Kidney tubule cell (primary cell): ENCODE results near the gene NAV3.

Experiments
- DNase-seq: peaks from one replicate; pipeline ENCODE4 v3.0.0-alpha.2; 2018; ENCODE audit warnings: low spot score

NAV3 gene

DNA sequence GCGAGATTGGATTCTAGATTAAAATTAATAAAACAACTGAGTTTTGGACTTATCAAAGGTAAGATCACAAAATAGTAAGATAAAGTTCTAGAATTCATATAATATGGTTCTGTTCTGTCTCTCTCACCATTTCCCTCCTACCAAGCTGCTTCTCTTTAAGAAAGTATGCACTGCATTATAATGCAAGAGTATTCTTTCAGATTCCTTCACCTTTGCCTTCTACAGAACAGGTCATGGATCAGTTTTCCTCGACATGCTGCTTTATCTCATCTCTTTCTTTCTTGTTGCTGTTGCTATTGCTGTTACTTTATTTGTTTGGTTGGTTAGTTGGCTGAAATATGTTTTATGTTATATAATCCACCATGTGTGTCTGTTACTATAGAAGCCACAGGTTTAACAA, 357.0 kb downstream of the NAV3 start:
- DNase-seq: no peak

DNA sequence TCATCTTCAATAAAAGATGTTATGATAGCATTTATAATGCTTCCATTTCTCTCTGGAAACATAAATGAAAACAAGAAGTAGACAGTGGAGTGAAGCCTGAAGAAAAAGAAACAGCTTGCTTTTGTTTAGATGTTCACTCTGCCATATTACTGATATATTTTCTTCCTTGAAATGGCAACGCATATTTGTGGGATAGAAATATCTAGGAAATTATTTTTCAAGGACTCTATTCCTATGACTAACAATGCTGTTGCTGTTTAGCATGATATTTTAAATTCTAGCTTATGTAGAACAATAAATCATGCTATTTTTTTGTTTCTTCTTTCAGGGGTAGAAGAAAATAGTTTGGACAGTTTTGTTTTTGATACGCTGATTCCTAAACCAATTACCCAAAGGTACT, 359.0 kb downstream of the NAV3 start:
- no peak for DNase-seq

GRCh38 chr12:78191611-78192010, 360.9 kb downstream of the NAV3 start:
- no peak for DNase-seq

GRCh38 chr12:78192979-78193378, 362.3 kb downstream of the NAV3 start:
- DNase-seq: no peak

DNA sequence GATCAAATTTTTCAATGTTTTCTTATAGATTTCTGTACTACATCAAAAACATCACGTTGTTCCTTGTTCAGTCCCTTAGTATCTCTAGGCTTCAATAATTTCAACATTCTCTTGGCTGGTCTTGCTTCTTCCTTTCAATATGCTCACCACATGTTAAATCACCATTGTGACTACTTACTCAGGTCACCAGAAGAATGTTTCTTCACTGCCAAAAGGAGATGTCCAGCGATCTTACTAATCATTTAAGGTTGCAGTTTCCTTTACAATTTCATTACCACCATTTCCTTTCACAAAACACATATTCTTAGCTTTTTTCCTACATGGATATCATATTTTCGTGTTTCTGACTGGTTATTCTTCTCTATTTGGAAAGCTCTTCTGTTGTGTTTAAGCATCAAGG, 363.8 kb downstream of the NAV3 start:
- DNase-seq: peak; percentile 72

- DNase-seq: no peak
Measured at GRCh38 chr12:78198896-78199295, 368.2 kb downstream of the NAV3 start.

GRCh38 chr12:78199926-78200325, 369.2 kb downstream of the NAV3 start:
- no peak for DNase-seq

- no peak for DNase-seq
Measured at GRCh38 chr12:78204926-78205325, 374.2 kb downstream of the NAV3 start.

- DNase-seq: peak; percentile 70
Measured at GRCh38 chr12:78208092-78208491, 377.4 kb downstream of the NAV3 start.

GRCh38 chr12:78209846-78210505, 379.3 kb downstream of the NAV3 start:
- no peak for DNase-seq

DNA sequence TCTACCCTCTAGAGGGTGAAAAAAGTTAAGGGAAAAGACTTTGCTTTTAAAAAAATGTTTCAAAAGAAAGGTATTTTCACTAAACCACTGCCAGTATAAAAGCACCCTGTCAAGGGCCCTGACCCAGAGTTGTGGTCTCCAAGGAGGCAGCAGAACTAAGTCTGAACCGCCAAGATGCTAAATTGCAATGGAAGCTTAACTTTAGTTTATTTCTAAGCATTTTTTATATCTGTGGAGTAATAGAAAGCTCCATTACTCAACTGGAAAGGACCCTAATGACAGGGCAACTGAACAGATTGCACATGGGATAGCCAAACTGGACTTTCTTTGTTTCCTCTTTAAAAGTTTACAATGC, 379.8 kb downstream of the NAV3 start:
- no peak for DNase-seq

DNA sequence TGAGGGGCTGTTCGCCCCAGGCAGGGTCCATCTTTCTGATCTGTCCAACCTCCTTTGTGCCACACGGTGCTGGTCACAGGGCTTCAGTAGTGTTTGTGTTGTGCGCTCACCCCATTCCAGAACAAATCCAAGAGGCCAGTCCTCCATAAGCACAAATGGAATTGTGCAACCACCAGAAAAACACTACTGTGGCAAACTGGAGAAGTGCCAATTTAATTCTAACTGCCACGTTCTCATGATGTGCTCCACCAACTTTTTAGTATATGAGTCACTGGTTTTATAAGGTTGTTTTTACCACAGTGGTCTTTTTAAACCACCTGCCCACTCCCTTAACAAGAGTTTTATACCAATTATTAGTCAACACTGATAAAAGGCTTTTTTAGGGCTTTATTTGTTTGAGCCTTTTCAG, 380.2 kb downstream of the NAV3 start:
- peak; percentile 74 for DNase-seq

GRCh38 chr12:78220811-78221210, 390.1 kb downstream of the NAV3 start:
- no peak for DNase-seq

GRCh38 chr12:78224154-78224553, 393.5 kb downstream of the NAV3 start:
- DNase-seq: no peak

GRCh38 chr12:78226763-78227162, 396.1 kb downstream of the NAV3 start:
- DNase-seq: no peak

DNA sequence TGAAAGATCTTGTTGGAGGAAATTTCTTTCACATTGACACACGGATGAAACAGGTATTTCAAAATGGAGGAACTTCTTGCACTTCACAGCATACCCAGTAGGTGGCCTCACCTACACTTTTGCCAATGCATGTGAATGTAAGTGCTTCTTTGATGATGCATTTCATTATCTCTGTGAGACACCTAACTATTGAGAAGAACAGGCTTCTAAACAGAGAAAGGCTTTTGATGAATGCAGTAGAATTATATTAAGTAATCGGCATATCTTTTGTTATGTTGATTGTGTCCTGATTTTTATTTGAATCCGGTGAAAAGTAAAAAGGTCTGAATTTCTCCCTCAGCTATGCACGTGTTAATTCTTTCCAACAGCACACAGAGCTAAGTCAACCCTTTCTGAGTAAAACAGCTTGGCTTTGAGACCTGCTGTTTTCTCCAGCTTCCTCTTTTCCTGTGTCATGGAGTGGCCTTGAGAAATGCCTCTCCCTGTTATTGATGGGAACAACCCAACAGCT, 399.0 kb downstream of the NAV3 start:
- peak; percentile 62 for DNase-seq

DNA sequence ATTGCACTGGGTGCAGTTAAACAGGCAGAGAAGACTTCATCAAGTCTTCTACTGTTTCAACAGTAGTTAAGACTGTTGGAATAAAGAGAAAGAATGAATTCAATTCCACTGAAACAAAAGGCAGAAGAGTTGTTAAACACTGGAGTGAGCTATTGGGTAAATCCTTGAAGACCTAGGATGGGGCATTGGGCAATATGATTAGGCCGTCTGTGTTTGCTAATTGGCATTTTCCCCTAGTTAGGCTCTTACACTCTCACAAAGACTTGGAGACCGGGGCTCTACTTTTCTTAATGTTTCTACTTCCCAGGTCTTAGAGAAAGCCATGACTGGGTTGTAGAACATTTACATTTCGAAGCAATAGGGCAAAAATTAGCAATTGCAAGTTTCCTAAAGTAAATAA, 402.1 kb downstream of the NAV3 start:
- no peak for DNase-seq

GRCh38 chr12:78236264-78236663, 405.6 kb downstream of the NAV3 start:
- DNase-seq: no peak

DNA sequence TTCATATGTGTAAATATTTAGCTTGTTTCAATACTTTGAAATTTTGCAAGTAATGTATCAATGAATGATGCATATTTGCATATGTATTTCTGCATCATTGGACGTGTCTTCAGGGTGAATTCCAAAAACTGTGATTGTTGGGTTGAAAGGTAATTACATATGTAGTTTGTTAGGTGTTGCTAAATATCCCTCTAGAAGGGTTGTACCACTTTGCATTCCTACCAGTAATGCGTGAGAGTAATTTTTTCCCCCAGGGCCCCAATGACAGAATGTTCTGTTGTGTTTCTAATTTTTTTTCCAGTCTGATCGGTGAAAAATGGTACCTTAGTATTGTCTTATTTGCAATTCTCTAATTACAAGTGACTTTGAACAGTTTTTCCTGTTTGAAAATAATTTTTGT, 408.9 kb downstream of the NAV3 start:
- DNase-seq: no peak

- DNase-seq: no peak
Measured at GRCh38 chr12:78240827-78241226, 410.1 kb downstream of the NAV3 start.

DNA sequence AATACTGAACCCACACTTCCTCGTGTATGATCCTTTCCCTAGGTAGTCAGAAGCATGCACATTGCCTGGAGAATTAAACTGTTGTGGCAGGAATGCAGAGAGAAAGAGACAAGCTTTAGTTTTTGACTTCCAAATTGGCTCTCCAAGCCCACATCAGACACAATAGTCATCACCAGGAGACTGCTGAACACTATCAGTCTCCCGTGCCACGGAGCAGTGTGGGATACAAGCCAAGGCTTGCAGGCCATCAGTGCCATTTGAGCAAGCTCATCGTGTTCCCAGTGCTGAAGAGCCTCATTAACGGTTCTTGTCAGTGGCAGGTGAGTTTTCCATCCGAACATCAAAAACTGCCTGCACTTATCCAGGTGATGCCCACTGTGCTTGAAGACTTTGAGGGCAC, 410.8 kb downstream of the NAV3 start:
- no peak for DNase-seq

GRCh38 chr12:78244916-78245507, 414.3 kb downstream of the NAV3 start:
- DNase-seq: no peak

- no peak for DNase-seq
Measured at GRCh38 chr12:78248321-78248720, 417.6 kb downstream of the NAV3 start.

GRCh38 chr12:78249578-78249977, 418.9 kb downstream of the NAV3 start:
- no peak for DNase-seq
